8988T (cell line): ENCODE data around the gene GPR153.

ENCODE experiments used
- DNase-seq: peaks from one replicate; pipeline ENCODE4 v3.0.0; 2011

The GPR153 gene

DNA sequence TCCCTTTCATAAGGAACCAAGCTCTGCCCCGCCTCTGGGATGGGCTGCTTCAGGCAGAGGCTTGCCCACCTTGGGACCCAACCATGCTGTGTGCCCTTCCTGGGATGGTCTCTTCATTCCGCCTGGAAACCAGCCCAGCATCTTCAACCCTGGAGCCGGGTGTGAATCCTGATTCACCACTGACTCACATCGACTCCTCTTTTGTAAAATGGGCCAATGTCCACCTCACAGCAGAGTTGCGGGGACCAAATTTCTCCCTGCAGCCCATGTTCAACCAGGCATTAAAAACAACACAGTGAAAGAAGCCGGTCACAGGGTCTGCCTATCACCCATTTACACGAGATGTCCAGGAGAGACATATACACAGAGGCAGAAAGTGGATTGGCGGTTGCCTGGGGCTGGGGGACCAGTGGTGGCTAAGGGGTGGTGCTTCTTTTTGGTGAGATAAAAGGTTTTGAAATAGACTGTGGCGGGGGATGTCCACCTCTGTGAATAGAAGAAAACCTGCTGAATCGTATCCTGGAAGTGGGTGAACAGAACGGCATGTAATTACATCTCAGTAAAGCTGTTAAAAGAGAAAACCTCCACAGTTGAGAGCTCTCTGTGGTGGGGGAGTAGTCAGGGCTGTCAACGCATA, 6.9 kb upstream of the GPR153 start:
- DNase-seq = no peak

GRCh38 chr1:6266641-6267040, 5.7 kb upstream of the GPR153 start:
- no peak for DNase-seq

- no peak for DNase-seq
Measured at GRCh38 chr1:6265151-6265550, 4.3 kb upstream of the GPR153 start.

GRCh38 chr1:6263716-6264115, 2.8 kb upstream of the GPR153 start:
- no peak for DNase-seq

DNA sequence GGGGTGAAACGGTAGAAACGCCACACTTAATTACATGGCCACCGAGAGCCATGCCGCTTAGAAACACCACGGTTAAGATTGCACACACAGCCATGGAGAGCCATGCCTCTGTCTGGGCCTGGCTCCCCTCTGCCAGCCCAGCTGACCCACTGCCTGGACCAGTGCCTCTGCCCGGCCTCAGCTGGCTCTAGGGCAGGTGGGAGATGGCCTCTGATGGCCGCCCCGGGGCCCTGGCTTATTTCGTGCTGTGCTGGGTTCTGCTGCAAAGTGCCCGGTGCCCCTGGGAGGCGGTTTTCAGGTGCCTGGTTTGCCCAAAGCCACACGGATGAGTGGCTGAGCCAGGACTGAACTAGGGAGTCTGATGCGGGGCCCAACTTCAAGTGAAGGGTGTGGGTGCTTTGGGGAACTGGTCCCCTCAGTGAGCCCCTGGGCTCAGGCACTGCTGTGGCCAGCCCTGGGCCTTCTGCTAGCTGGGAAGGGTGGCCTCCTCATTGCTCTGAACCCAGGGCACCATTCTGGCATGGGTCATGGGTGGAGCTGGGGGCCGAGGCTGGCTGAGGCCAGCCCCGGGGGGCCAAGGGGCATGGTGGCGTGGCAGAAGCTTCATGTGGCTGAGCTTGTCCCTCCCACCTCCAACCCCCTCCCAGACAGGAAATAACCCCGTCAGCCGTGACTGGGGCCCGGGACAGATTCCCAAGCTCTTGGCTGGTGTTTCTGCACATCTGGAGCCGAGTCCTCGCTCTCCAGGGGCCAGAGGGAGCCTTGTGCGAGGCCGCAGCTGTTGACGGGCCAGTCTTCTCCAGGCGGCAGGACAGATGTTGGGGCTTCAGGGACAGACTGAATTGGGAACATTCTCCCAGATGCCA, 1.9 kb upstream of the GPR153 start:
- DNase-seq = no peak

DNA sequence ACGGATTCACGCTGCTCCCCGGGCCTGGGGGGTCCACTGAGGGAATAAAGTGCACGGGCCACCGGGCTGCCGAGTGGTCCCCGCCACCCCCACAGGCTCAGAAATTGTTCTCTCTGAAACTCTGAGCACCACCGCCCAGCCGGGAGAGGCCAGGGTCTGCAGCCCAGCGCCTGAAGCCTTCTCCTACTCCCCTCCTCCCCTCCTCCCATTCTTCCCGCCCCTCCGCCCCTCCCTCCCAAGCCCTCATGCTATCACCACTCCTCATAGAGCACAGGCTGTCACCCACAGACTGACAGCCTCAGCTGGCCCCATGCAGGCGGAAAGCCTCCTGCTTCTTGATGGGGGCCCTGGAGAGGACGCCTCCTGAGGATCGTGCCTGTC, 707 bp upstream of the GPR153 start:
- no peak for DNase-seq

- no peak for DNase-seq
Measured at GRCh38 chr1:6260433-6260934, 414 bp downstream of the GPR153 start.

GRCh38 chr1:6259491-6260362, 1.2 kb downstream of the GPR153 start:
- peak; percentile 90 for DNase-seq

GRCh38 chr1:6258675-6259074, 2.2 kb downstream of the GPR153 start:
- DNase-seq = no peak

- DNase-seq = no peak
Measured at GRCh38 chr1:6257541-6258069, 3.3 kb downstream of the GPR153 start.

DNA sequence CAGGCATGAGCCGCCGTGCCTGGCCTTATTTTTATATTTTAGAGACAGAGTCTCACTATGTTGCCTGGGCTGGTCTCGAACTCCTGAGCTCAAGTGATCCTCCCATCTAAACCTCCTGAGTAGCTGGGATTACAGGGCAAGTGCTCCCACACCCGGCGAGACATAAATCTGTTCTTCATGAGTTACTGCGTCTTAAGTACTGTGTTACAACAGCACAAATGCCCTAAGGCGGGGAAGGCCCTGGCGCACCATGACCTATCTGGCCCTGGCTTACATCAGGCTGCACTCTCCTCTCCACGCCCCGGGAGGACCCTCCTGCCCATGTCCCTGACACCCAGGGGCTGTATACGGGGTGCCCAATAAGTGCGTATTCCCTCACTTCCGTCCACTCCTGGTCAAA, 4.3 kb downstream of the GPR153 start:
- no peak for DNase-seq

- DNase-seq = no peak
Measured at GRCh38 chr1:6254691-6255090, 6.2 kb downstream of the GPR153 start.

- DNase-seq = no peak
Measured at GRCh38 chr1:6253380-6253779, 7.5 kb downstream of the GPR153 start.

DNA sequence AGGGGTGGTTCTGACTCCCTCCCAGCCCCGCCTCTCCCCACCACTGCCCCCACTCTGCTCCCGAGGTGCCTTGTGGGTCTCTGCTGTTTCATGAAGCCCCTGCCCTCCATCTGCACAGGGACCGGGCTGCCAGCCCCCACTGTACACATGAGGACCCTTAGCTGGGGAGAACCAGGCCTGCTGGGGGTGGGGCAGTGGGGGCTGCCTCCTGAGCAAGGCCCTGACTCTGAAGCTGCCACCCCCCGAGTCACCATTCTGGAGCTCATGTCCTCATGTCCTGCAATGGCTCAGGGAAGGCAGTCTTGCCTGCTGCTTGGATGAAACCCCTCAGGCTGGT, 8.6 kb downstream of the GPR153 start:
- no peak for DNase-seq

DNA sequence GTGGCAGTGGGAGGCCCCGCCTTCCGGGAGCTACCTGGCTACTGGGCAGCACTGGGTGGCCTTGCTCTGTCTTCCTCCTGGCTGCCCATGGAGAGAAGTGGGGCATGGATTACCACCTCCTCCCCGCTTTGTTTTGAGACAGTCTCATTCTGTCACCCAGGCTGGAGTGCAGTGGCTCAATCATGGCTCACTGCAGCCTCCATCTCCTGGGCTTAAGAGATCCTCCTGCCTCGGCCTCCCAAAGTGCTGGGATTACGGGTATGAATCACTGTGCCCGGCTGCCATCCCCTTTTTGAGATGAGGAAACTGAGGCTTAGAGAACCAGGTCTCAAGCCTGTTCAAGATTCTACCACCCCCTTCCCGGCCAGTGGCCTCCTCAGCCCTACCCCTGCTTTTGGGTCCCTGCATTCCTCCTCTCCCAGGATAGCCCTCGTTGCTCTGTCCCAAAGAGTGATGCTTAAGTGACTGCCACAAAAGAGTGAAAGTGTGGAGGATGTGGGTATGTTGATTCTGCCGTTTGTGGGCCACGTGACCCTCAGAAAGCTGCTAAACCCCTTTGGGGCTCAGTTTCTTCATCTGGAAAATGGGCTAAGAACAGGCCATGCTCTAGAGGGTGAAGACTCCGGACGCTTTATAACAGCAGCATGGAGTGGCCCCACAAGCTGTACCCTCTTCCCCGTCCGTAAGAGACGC, 9.1 kb downstream of the GPR153 start:
- no peak for DNase-seq

DNA sequence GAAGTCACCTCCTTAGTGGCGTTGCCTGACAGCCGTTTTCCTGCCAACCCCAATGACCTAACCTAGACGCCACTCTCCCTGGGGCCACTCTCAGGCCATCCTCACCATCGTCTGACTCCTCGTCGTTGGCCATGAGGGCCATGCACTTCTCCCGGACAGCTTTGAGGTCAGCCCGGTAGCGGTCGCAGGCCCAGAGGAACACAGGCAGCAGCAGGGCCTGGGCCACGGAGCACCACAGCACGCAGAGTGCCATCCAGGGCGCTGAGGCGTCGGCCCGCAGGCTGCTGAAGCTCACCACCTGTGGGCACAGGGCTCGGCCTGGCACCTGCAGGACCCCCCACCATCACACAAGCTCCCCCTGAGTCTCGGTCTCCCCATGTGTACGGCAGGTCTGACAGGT, 9.7 kb downstream of the GPR153 start:
- no peak for DNase-seq

DNA sequence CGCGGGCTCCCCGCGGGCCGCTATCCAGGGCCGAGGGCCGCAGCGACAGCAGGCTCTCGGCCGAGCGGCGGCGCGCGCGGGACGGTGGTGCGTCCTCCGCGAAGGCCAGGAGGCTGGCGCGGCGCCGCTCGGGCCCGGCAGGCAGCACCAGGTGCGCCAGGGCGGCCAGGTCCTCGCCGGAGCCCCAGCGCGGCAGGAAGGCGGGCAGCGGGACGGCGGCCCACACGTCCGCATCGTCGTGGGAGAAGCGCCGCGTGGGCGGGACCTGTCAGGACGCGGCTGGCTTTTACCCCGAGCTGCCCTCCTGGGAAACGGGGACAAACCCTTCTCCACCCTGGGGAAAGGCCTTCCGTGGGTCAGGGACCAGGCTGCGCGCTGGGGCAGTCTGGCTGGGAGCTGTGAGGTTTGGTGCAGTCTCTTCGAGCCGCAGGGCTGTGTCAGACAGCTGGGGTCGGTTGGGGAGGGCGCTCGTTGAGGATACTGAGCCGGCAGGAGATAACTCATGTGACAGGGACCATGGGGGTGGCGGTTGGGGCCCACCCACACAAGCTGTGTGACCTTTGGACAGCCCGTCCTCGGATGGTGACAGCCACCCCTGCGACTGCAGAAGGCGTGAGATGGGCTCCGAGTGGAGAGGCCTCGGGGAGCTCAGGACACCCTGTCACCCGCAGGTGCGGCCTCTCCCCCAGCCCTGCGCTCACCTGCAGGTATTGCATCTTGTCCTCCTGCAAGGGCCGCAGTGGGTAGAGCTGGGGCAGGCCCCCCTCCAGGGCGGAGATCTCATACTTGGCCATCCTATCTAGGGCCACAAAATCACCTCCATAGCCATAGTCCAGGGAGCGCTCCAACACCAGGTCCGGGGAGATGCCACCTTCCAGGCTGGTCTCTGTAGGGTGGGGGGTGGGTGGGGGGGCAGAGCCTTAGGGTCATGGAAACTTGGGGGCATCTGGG, 10.9 kb downstream of the GPR153 start:
- no peak for DNase-seq

GRCh38 chr1:6248932-6249738, 11.8 kb downstream of the GPR153 start:
- no peak for DNase-seq

GRCh38 chr1:6248161-6248776, 12.6 kb downstream of the GPR153 start:
- DNase-seq = no peak

GRCh38 chr1:6247651-6248050, 13.2 kb downstream of the GPR153 start:
- DNase-seq = no peak
